Non-pigmented ciliary epithelial cell (primary cell): ENCODE measurements around the gene UGT1A1.

Source experiments
- DNase-seq: peaks from one replicate; pipeline ENCODE4 v3.0.0-alpha.2; 2010; ENCODE audit warnings: low read depth

UGT1A1 gene

DNA sequence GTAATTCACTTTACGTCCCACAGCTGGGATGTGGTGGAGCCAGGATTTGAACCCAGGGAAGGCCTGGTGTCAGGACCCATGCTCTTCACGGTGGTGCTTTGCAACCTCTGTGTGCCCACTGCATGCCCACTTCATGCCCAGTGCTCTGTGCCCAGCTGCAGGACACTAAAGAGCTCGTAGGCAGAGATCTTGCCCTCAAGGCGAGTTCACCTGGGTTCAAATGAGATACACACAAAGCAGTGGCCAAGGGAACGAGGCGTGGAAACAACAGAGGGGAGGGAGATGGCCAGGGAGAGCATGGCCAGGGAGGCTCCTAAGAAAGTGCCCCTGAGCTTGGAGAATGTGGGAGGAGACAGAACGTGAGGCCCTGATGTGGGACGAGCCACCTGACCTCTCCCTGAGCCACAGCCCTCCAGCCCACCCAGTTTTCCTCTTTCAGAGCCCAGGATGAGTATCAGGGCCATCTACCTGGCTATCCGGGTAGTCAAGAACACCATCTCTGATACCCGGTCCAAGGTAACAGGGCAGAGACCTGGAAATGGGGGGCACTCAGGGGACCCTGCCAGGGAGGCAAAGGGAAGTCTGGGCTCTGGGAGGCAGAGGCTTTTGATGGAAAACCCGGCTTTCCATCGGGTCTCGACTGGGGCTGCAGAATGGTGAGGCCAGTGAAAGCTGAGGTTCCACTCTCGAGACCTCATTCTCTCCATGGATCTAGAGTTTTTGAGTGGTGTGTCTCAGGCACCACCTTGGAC is 38.4 kb downstream of the UGT1A1 start:
- no peak for DNase-seq

DNA sequence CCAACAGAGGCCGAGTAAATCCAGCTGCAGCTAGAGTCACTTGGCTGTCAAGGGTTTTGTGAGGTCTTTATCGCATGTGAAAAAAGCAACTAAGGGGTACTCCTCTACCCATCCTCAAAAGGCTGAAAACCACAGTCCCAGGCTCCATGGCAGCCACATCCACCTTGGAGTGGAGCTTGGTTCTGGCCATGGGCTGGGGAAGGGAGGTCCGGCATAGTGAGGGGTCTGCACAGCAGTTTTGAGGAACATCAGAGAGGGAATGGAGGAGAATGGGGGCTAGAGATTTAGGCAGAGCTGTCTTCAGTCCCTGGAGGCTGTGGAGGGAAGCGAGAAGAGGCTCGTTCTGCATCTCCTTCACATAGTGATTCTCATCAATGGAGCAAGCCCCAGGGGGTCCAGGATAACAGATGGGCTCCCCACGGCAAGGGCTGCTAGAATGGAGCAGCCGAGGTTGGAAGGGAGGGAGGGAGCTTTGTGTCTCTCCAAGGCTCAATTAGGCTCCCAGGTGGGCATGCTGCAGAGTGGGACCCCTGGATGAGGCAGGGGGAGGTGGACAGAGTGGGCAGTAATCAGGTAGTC is 39.1 kb downstream of the UGT1A1 start:
- DNase-seq, result no peak

DNA sequence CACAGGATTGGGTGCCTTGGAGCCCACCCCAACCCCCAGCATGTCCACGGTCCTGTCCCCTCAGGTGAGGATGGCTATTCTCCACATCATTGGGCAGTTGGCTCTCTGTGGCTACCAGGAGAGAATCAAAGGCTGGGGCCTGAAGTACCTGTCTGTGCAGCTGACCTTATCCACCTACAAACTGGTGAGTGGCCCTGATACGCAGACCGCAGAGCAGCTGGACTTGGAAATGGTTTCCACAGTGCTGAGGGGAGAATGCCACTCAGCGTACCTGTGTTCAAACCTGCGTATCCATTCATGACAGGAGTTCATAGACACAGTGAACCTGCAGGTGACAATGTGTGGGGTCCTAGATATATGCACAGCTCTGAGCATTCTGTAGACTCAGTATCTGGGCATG is 39.6 kb downstream of the UGT1A1 start:
- no peak for DNase-seq

DNA sequence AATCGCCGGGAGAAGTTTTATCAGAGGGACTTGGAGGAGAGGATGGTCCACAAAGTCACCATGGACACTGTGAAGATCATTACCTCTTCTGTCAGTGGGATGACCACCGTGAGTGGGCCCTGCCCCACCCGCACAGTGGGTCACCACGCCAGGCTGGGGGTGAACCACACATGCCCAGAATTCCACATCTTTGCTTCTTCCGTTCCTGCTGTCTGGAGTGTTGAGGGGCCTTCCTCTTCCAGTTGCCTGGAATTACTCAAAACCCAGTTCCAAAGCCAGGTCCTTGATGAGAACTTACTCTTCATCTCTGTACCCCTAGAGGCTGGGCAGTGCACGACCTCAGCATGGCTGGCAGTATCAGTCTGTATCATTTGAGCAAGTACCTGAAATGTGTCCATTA is 40.1 kb downstream of the UGT1A1 start:
- no peak for DNase-seq

DNA sequence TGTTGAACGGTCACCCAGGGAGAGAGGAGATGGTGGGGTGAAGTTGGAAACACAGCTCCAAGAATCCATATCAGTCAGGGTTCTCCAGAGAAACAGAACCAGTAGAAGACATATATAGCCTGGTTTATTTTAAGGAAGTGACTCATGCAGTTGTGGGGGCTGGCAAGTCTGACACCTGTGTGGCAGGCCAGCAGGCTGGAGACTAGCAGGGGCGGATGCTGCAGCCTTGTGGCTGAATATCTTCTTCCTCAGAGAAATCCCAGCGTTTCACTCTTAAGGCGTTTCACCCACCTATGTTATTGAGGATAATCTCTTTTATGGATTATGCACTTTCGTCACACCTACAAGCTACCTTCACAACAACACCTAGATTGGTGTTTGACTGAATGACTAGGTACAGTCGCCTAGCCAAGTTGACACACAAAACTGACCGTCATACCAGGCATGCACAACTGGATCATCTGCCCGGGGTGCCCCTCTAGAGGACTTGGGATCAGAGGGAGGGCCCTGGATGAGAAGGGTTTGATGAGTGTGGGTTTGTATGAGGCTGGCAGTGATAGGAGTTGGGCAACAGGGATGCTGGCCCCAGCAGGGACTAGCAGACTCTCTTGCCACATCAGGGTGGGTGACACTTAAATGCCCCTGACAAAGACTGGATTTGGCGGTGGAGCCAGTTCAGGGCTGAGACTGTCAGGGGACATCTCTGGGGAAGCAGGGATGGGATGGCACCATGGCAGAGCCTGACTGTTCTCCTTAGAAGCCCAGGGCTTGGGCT is 41.5 kb downstream of the UGT1A1 start:
- peak; percentile 6 for DNase-seq

DNA sequence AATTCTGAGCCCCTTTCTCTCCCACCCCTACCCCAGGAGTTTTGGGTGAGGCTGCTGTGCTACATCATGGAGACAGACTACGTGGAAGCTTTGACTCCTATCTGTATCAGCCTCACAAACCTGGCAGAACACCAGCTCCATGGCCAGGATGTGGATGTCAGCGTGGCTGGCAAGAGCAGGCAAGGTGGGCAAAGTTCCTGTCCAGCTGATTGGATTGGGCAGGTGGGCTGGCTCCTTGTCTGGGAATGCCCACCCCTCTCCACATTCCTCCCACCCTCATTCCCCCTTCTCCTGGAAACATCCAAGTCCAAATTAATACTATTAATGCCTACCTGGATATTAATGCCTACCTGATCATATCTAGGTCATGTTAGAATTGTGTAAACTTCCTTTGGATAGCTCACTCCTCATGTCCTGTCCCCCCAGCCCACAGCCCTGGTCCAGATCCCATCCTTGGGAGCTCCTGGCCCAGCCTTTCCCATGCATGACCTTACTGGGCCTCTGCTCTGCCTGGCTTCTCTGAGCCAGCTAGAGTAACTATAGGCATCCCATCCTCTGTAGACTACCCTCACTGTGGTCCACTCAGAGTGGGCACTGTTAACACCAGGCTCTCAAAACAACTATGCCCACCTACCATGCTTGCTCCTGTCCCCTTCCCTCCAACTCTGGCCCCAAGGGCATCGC is 42.2 kb downstream of the UGT1A1 start:
- DNase-seq, result no peak

DNA sequence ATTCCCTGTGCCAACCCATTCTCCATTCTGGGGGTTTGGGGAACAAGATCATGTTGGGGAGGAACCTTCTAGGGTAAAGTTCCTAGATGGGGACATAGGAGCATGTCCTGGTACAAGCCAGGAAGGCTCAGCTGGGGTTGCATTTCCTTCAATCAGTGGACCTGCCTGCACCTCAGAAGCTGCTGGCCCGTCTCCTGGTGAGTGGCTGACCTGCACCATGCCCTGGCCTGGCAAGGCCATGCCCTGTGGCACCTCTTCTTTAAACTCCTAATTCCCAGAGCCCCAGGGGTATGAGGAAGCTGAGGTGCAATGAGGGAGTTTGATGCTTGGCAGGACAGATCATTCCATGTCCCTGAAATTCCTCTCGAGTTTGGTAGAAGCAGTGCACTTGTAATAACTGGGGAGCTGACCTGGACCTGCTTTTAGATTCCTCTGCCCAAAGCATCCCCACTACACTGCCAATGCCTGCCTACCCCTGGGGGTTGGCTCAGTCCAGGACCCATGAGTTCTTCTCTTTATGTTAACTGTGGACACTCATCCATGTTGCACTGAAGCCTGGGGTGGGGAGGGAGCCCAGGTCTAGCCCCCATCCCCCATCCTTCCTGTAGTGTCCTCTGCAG is 43.3 kb downstream of the UGT1A1 start:
- no peak for DNase-seq

DNA sequence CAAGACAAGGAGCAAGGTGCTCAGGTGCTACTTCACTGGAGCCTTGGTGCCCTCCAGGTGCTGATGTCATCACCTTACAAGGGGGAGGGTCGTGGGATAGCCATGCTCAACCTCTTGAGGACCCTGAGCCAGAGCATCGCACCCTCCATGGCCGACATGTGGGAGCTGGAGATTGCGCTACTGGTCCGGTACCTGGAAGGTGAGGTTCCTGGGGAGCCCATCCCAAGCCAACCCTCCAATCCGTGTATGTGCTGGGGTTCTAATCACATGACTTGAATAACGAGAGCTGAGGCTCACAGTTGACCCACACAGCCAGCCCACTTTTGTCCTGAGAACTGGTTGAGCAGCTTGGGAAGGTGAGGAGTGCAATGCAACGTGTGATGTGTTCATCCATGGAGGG is 43.9 kb downstream of the UGT1A1 start:
- no peak for DNase-seq

DNA sequence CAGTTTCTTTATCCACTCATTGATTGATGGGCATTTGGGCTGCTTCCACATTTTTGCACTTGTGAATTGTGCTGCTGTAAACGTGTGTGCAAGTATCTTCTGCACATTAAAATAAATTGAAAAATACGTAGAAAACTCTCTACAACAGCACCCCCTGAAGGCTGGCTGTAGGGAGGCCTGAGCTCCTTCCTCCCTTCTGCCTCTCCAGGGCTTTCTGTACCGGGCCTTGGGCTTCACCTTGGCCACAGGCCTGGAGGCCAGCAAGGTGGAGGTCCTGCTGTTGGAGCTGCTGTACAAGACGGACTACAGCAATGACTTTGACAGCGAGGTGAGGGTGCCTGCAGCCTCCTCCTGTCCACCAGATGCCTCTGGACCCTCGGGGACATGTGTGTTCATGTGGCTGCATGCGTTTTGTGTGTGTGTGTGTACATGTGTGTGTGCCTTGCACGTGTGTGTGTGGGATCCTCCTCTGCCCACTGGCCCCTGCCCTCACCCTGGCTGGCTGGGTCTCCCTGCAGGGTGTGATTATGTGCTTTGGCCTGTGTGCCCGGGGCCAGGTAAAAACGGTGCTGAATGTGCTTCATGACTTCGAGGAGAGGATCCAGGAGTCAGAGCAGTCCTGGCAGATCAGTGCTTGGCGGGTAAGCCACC is 47.3 kb downstream of the UGT1A1 start:
- DNase-seq, result no peak

DNA sequence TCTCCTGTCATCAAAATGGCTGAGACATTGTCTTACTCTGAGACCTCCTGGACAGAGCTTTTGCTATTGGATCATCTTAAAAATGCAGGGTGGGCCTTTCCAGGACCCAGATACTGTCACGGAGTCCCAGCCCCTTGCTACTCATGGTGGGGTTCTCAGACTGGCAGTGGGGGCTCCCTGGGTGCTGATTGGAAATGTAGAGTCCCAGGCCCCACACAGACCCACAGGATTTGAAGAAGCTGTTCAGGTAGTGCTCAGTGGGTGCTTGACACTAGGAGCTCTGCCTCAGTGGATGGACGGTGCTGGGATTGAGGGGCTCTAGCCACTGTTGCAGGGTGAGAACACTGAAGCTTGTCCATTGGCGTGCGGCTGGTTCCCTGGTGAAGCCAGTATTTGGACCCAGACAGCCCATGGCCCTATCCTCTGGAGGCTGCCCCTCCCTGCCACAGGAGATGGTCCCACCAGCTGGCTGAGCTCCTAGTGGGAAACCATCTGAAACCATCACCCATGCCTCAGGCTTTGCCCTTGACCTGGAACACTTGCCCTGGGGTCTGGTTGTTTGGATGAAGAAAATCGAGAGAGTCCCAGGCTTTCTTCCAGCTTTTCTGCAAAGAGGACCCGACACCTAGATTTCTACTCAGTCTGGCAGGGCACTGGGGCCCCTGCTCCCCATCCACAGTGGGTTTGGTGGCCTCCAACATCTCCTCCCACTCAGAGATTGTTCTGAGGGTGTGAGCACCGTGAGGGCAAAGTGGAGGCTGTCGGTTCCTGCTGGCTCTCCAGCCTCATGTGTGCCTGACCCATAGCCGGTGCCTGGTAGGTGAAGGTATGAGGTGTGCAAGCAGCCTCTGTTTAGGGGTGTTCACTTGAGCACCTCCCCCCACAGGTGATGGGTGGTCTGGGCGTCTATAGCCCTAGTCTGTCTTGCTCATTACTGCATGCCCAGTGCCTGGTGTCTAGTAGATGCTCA is 48.2 kb downstream of the UGT1A1 start:
- DNase-seq, result no peak

DNA sequence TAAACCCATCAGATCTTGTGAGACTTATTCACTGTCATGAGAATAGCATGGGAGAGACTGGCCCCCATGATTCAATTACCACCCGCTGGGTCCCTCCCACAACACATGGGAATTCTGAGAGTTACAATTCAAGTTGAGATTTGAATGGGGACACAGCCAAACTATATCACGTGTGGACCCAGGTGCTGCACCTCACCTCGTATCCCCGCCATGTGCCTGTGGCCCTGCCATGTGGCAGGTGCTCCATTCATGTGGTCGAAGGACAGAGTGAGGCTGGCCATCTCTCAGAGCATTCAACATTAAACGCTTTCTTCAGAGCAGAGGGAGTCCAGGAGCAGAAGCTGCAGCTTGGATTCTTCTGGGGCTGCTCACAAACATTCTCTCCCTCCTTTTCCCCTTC is 50.3 kb downstream of the UGT1A1 start:
- no peak for DNase-seq

DNA sequence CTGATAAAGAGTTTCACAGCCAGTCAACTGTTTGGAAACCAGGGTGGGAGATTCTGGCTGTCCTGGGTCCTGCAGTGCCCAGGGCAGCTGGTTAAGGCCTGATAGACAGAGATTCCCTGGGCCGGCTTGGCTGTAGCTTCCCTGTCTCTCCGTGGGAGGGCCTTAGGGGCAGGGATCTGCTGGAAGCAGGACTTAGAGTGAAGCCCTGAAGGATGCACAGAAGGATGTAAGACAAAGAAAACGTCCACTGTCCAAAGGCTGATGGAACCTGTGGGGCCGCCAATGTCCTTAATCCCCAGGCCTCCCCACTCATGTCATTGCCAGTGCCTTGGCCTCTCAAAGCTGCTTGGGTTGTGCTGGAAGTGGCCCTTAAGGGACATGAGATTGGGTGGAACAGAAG is 51.0 kb downstream of the UGT1A1 start:
- no peak for DNase-seq

DNA sequence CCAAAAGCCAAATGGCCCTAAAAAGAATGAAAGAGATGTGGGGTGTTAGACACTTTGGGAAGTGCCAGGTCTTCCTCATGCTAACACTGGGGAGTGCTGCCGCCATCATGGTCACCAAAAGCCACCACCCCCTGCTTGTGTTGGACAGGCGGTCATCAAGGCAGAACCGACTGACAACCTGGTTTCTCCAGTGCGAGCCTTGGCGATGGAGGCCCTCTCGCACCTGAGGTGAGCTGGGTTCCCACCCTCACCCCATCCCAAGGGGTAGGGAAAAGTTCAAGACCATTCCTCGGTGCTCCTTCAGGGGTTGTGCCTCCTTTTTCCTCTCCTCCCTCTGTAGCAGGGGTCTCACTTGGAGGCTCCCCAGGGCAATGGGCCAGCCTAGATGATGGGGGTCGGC is 51.7 kb downstream of the UGT1A1 start:
- DNase-seq, result no peak

DNA sequence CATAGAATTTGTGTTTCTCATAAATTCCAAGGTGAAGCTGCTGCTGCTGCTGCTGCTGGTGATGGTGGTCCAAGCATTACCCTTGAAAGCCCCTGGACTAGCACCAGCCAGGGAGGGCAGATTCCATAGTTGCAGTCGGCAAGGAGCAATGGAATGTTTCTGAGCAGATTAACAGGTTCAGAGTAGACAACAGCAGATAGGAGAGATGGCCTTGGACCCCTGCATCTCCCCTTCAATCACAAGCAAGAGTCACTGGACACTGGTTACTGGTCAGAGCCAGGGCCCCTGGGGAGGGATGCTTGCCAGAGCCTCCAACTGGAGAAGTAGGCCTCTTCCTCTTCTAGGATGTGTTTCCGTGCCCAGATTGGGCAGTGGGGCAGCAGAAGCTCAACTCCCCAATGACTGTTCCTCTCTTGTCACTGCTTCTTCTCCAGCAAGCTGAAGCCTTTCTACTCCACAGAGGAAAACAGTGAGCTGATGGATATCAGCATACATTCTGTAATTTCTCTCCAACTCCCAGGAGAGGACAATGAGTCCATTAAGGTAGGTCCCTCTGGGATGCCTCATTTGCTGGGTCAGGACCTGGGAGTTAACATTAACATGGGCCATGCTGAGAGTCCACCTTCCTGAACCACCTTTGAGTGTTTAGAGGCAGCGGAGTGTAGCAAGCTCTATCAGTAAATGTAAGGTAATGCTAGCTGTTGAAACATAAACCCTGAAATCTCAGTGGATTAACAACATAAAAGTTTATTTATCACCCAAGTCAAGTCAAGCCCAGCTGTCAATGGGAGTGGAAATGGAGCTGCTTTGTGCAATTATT is 53.4 kb downstream of the UGT1A1 start:
- DNase-seq, result no peak

DNA sequence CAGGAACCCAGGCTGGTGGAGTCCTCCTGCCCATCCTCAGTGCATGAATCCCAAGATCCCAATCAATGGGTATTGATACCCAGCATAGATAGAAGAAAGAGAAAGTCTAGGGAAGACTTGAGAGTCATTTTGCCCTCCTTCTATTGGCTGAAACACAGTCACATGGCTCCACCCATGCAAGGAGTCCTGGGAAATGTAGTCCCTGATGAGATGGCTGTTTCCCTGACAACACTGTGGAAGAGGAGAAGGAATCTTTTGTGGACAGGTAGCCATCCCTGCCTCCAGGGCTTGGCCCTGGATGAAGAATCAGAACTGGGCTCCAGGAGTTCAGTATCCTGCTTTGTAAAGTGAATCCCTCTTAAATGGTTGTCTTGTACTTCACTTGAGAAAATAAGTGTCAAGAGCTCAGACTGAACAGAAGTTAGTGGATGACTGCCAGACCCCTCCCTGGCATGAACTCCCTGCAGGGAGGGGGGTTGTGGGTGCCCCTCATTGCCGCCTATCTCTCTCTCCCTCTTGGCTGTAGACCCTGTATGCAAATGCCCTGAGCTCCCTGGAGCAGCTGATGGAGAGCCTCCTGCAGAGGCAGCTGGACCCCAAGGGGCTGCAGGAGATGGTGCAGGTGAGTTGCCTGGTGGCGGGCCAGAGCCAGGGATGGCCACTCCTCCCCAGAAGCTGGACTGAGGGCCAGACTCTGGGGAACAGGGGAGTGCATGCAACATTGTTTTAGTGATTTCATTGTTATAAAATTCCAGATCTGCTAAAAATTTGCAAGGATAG is 54.2 kb downstream of the UGT1A1 start:
- no peak for DNase-seq

DNA sequence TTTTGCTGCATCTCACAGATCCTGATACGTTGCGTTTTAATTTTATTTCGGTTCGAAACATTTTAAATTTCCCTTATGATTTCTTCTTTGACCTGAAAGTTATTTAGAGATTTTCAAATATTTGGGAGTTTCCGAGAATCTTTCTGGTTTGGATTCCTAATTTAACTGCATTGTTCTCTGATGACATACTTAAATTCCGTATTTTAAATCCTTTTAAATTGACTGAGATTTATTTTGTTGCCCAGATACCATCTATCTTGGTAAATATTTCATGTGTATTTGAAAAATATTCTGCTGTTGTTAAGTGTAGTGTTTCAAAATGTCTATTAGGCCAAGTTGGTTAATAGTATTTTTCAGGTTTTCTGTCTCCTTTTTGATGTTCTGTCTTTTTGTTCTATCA is 55.8 kb downstream of the UGT1A1 start:
- DNase-seq, result no peak

DNA sequence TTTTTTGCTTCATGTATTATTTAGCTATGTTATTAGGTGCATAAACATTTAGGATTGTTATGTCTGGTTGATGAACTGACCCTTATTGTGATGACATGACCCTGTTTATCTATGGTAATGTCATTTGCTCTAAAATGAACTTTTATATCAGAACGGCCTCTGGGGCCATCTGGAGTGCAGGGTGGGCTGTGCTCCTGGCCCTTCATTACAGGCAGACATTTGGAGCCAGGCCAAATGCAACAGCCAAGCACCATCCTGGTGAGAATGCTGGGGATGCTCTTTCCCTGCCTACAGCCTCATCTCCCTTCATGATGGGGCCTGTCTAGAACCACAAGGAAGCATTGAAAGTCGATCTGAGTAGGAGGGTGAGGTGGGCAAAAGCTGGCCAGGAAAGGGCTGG is 56.3 kb downstream of the UGT1A1 start:
- DNase-seq, result no peak

DNA sequence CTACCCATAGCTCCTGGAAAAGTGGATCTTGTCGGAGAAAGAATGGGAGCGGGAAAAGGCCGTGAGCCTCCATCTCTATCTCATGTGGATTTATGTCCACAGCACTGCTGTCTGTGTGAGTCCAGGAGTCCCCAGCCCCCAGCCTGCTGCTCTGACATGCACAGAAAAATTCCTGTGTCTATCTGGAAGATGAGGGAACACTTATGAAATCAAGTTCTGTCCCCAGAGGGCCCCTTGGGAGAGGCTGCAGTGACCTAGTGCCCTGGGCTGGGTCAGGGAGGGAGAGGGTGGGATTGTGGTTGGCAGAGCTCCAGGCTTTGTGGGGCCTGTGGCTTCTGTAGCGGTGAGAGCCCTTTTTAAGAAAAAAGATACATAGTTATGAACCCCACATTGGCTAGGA is 56.7 kb downstream of the UGT1A1 start:
- no peak for DNase-seq

DNA sequence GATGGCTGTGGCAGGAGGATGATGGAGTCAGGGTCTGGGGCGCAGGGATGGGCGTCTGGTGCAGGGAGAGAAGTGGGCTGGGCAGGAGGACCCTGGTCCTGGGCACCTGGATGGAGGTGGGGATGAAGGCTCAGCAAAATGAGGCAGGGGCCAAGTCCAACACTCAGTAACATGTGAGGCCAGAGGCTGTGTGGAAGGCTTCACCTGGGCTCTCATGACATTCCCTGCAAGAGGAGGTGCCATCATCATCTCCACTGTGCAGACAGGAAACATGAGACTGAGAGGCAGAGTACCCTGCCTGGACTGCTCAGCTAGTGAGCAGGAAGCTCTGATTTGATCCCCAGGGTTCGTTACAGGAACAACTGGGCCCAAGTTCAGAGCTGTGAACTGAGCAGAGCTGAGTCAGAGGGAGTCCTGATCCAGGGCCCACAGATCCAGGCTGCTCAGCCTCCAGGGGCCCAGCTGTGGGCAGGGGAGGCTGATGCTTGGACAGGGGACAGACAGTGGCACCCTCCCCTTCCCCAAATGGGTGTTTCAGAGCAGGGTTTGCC is 57.4 kb downstream of the UGT1A1 start:
- no peak for DNase-seq
